A204.1 (cell line): ENCODE measurements around the gene HMGCS2.

Source experiments
- FAIRE-seq: peaks from 2 replicates; lab custom pipeline; 2012; peaks lifted over from hg19 to GRCh38; lab: Jason Lieb, UNC

Gene HMGCS2

DNA sequence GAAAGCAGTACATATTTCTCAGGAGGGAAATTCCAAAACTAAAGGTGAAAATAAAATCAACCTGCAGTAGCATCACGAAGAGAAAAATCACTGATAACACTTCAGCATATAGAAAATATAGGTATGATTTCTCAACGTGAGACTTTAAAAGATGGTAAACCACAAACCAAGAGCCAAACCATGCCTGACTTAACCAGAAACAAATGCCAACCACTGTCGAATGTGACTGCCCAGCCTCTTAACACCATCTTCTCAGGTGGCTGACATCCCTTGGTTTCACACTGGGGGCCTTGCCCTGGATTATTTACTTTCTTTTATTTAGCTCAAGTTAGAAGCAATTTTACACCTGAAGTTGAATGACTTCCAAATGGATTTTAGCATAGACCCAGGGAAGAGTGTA, 10.1 kb downstream of the HMGCS2 start:
- FAIRE-seq, result no peak

GRCh38 chr1:119752592-119752991, 16.1 kb downstream of the HMGCS2 start:
- no peak for FAIRE-seq

GRCh38 chr1:119748040-119748439, 20.7 kb downstream of the HMGCS2 start:
- no peak for FAIRE-seq

DNA sequence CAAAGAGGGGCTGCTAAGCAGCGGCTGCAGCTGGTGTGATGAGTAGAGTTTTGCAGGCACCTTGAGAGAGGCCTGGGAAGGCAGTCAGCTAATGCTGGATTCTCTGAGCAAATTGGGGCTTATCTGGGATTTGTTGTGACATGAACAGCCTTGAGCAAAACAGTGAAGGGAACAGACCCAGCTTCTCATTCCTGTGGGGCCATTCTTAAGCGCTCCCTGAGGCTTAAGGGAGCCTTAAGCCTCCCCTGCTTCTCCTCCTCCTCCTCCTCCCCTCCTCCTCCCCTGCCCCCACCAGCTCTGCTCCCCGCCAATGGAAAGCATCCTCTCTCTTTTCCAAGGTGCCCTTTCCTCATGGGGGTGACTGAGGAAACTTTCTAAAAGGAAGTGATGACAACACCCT, 21.3 kb downstream of the HMGCS2 start:
- no peak for FAIRE-seq

DNA sequence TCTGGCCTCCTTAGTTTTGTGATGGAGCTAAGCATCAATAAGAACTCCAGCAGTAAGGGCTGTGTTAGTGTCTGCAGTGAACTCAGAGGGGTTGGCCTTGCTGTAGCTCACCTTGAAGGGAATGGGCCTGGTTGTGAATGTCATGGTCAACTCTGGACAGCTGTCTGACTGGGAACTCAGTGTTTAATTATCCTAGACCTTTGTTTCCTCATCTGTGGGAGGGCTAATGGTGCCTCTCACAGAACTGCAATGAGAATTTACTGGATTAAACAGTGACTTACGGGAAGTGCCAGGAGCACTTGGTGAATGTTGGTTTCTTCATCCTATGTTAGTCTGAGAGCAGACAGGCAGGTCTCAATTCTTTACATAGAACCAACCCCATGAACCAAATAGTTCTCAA, 23.7 kb downstream of the HMGCS2 start:
- no peak for FAIRE-seq

DNA sequence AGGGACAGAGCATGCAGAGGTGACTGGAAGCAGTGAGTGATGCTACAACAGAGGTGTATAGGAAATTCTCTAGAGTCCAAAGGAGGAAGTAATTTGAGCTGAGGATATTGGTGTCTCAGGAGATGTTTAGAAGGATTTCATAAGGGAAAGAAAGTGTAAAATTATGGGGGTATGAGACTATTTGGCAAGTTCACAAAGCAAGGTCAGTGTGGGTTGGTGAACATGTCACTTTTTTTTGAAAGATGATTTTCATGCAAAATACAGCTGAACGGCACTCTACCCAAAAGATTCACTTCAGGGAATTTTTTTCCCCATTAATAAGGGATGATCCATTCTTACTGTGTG, 24.1 kb downstream of the HMGCS2 start:
- FAIRE-seq, result no peak

DNA sequence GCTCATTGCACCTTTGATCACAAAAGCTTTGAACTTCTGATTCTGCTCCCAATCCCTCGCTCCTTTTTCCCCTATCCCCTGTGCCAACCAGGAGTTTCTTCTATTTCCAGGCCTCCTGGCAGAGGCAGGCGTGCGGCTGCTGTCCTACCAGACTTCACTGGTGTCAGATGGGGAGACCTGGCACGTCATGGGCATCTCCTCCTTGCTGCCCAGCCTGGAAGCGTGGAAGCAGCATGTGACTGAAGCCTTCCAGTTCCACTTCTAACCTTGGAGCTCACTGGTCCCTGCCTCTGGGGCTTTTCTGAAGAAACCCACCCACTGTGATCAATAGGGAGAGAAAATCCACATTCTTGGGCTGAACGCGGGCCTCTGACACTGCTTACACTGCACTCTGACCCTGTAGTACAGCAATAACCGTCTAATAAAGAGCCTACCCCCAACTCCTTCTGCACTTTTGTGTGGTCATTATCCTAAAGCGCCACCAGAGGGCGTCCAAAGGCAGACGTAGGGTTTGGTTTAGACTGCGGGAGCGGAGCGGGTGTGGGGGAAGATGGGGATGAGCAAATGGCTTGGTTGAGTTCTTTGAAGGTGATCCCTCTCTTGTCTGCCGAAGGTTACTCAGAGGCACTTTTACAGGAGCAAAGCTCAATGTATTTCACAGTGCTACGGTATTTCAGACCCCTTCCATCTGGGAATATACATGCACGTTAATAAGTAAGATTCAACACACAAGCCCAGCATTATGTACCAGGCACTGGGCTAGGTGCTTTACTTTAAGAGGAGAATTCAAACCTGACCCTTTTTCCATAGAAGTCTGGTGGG, 24.7 kb downstream of the HMGCS2 start:
- peak; percentile 14 for FAIRE-seq

DNA sequence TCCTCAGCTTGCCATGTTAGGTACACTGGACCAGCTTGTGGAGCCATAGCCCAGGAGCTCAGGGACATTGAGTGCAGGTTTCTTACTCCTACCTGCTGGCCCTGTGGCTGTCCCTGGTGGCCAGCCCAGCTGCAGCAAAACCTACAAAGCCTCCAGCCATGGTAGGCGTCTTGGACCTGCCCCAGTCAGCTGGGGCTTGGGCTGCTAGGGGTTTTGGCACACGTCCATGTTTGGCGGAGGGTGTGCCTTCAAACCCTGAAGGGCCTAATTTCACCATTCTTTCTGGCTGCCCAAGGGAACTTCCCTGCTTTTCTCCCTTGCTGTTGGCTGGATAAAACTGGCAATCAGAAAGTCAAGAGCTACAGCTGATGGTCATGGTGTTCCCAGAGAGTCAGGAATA, 25.4 kb downstream of the HMGCS2 start:
- no peak for FAIRE-seq

GRCh38 chr1:119742677-119743076, 26.0 kb downstream of the HMGCS2 start:
- FAIRE-seq, result no peak

GRCh38 chr1:119742202-119742601, 26.5 kb downstream of the HMGCS2 start:
- FAIRE-seq, result no peak

DNA sequence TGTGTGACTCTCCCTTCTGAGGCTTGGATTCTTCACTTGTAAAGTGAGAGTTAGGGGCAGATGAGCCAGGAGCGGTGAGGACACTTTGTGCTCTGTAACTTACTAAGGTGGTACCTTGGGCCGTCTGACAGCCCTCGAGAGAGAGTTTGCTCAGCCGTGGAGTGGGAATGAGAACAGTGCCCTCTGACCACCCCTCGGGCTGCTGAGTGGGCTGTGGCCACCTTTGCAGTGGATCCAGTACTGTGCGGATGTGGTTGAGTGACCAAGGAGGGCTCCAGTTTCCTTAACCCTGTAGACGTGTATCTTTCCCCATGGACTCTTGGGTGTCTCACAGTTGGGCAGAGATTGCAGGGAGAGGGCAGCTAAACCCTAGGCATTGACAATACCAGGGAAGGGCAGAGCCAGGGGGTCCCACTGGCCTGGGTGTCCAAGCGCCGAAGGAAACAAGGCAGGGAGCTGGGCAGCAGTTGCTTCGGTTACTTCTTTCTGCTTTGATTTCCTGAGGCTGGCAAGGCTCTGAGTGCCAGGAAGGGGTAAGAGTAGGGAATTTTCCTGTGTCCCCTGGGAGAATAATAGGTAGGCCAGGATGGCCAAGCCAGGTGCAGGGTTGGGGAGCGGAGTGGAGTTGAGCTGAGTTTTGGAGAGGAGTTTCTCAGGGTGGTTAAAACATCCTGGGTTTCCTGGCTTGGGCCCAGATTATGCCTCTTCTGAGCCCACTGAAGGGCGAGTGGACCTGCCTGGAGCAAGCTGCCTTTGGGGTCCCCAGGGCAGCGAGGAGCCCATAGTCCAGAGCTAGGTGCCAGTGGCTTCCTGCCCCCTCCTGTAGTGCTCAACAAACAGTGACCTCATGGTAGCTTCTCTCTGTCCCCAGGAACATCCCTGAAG, 27.6 kb downstream of the HMGCS2 start:
- FAIRE-seq, result no peak

DNA sequence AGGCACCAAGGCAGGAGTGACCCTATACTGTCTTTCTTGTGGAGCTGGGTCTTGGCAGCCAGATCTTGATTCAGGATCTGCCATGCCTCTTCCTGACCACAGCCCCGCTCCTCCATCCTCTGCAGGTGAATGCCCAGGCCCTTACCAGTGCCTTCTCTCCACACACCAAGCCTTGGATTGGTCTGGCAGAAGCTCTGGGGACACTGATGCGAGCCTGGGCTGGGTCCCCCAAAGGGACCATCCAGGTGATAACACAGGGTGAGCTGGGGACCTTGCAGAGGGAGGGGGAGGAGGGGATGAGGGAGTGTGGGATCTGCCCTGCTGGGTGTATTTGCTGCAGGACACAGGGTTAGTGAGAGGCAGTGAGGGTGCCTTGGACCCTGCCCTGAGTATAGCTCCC, 28.4 kb downstream of the HMGCS2 start:
- no peak for FAIRE-seq

DNA sequence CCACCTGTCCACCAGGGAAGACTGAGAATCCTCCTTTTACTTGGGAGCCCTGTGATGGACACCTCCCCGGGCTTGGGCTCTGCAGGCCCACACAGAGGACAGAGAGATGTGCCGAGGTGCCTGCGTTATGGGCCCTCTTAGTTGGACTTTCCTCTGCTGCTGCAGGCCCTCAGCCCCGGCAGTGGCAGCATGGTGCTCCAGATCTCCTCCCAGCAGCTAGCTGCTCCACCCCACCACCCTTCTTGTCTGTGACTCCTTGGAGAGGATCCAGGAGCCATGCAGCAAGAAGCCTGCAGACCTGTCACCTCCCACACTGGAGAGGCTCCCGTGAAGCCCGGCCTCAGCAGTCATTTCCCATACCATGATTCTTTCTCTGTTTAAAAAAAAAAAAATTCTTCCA, 29.6 kb downstream of the HMGCS2 start:
- no peak for FAIRE-seq

GRCh38 chr1:119738100-119738720, 30.5 kb downstream of the HMGCS2 start:
- FAIRE-seq, result no peak

GRCh38 chr1:119737040-119737682, 31.5 kb downstream of the HMGCS2 start:
- no peak for FAIRE-seq

DNA sequence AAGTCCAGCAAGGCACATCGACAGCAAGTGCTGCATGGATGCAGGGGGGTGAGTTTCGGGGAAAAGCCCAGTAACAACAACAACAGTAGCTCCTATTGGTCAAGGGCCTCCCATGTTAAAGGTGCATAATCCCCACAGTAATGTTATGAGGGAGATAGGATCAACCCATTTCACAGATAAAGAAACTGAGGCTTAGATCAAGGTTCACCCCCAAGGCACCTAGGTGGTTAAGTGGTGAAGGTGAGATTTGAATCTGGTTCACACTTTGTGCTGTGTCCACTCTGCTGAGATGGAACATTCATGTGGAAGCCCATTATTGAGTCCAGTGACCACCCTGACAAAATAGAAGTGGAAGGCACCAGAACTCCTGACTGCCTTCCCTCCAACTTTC, 32.1 kb downstream of the HMGCS2 start:
- no peak for FAIRE-seq

GRCh38 chr1:119735217-119735616, 33.5 kb downstream of the HMGCS2 start:
- no peak for FAIRE-seq

DNA sequence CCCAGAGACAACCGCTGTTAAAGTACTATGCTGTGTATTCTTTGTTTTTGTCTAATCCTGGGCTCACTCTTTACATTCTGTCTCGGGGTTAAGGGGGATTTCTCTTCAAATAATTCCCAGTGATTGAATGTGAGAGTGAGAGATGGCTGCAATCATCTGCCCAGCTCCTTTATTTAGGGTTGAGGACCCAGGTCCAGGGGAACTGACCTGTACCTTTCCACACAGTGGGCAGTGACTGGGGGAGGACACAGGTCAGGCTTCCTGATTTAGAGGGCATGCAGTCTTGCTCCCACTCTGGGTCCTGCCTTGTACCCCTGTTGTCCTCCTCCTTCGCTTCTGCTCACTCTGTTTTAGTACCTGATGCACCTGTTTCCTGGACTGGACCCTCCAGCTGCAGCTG, 35.0 kb downstream of the HMGCS2 start:
- FAIRE-seq, result no peak

GRCh38 chr1:119732465-119733168, 36.1 kb downstream of the HMGCS2 start:
- no peak for FAIRE-seq

- FAIRE-seq, result no peak
Measured at GRCh38 chr1:119731741-119732430, 36.8 kb downstream of the HMGCS2 start.

GRCh38 chr1:119731060-119731459, 37.6 kb downstream of the HMGCS2 start:
- FAIRE-seq, result no peak
